ENCODE measurements around the gene CPA3. TPM values are rescaled to one million over a fixed set of nuclear protein-coding genes. Genes with fewer than 3 reads are reported as not detected.

Gene CPA3
- total and polyA plus RNA-seq, 10 of the 15 experiments (the other 5 are each of a cell fraction or from before 2014, with no cell fraction given), result not detected

DNA sequence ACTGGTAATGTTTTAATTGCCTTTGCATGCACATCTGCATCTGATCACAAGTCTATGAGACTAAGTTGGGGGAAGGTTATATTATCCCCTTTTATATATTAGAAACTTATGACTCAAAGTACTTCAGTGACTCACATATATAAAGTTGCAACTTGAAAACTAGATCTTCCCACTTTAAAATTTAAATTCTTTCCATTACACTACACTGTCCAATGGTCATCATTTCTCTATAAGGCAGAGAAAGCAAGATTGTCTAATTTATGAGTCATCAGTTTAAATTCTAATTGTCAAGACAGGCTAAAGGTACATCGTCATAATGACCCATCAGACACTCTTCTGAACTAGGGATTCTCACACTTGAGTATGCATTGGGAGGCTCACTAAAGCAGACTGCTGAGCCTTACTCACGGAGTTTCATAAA is 37.9 kb downstream of the CPA3 start (continued):
- no peak for TF ChIP-seq MEF2A (IDR thresholded peaks at IDR 0.05; ENCODE audit: insufficient read depth, low read depth, low read length)
- no peak for TF ChIP-seq ETV6 (conservative IDR thresholded peaks at IDR 0.05 in 1 of 2, IDR thresholded peaks at IDR 0.05 in 1 of 2; ENCODE audit: borderline replicate concordance in 1 of 2, low read depth in 1 of 2)
- no peak for TF ChIP-seq STAT3 (IDR thresholded peaks at IDR 0.05; ENCODE audit: low read depth, low read length)
- no peak for TF ChIP-seq NR2C1 (IDR thresholded peaks at IDR 0.05)

DNA sequence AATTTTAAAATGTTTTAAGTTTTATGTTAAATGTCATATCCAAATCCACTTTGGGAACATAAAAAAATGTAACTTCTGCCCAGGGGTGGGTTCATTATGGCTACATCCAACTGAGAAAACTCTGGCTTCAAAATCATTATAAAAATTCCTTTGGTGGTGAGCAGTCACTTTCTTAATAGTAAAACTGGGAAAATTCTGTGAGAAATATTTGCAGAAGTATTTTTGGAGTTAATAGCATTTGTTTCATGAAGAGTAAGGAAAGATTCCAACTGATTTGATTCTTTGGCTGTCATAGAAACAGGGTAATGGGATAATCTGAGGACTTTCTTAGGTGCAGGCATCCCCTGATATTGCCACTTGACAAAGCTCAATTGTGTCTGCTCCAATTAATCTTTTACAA is 38.8 kb downstream of the CPA3 start:
- no peak overlapping the region for H3K4me3 ChIP-seq
- H3K27ac ChIP-seq (ENCODE audit: control insufficient read depth, insufficient read depth), result no peak overlapping the region
- FAIRE-seq (no peak), ATAC-seq (no peak), DNase-seq (ENCODE audit: low read depth, low spot score) (no peak)
- ChIA-PET SMC1A (ENCODE audit: uncharacterized antibody, unreplicated experiment) (no interaction called here), RAD21 (ENCODE audit: unreplicated experiment) (no interaction called here), CTCF (no interaction called here), POLR2A (no interaction called here)
- H3K4me1 ChIP-seq (ENCODE audit: control insufficient read depth, insufficient read depth, low read length), result no peaks in the 10 kb centered on the region
- no peaks in the 10 kb centered on the region for H4K20me1 ChIP-seq (ENCODE audit: control insufficient read depth, insufficient read depth)
- no peak for TF ChIP-seq RBBP5 (conservative IDR thresholded peaks at IDR 0.05)
- TF ChIP-seq RAD51 (IDR thresholded peaks at IDR 0.05), result no peak
- TF ChIP-seq LARP7 (IDR thresholded peaks at IDR 0.05), result no peak
- TF ChIP-seq BMI1 (IDR thresholded peaks at IDR 0.05; ENCODE audit: borderline replicate concordance), result no peak
- in situ Hi-C loops (cut with MboI) (no loop called here), intact Hi-C loops (cut with micrococcal nuclease; ENCODE audit: unreplicated experiment) (no loop called here)
- H3K36me3 ChIP-seq (ENCODE audit: control insufficient read depth in 2 of 2, insufficient read depth in 2 of 2, low read length in 1 of 2), result no peaks in the 10 kb centered on the region
- no peaks in the 10 kb centered on the region for H3K79me2 ChIP-seq (ENCODE audit: control insufficient read depth, insufficient read depth, low read length)
- BruUV-seq (replicated peaks), result no TSS peak
- no peak overlapping the region for H3K4me2 ChIP-seq (ENCODE audit: control insufficient read depth, insufficient read depth)
- H2AFZ ChIP-seq (ENCODE audit: control insufficient read depth, low read depth, low read length), result no peak overlapping the region
- no peaks in the 10 kb centered on the region for H3K27me3 ChIP-seq (replicated peaks in 1 of 2; ENCODE audit: control insufficient read depth in 2 of 2, insufficient read depth in 2 of 2, low read length in 1 of 2)
- H3K9me3 ChIP-seq (replicated peaks; ENCODE audit: control insufficient read depth, insufficient read depth, low read length), result no peaks in the 10 kb centered on the region
- H3K9ac ChIP-seq (ENCODE audit: control insufficient read depth, insufficient read depth, low read length), result no peak overlapping the region

DNA sequence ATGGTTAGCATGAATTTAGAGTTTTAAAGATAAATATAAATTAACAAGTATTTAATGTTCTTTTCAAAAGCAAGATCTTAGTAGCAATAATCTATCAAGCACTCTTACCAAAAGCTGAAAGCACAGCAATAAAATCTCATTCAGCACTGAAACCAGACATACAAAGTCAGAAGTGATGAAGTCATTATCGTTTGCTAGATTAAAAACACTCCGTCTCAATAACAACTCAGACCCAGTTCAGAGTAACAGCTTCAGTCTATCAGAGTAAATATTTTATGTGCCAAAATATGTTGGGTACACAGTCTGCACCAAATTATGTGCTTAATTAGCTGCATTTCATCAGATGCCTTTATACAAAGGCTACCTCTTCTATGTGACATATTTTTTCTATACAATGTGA is 41.6 kb downstream of the CPA3 start:
- intact Hi-C loops (cut with micrococcal nuclease; ENCODE audit: unreplicated experiment) (no loop called here), in situ Hi-C loops (cut with MboI) (no loop called here)
- ChIA-PET RAD21 (ENCODE audit: unreplicated experiment) (no interaction called here), POLR2A (no interaction called here), SMC1A (ENCODE audit: uncharacterized antibody, unreplicated experiment) (no interaction called here), CTCF (interaction anchor here (1.6 kb wide), 1 partner anchor 38 kb away, joined by 4 read pairs; no protein-coding TSS in a partner anchor)
- no peak overlapping the region for H3K4me2 ChIP-seq (ENCODE audit: control insufficient read depth, insufficient read depth)
- no peaks in the 10 kb centered on the region for H3K36me3 ChIP-seq (ENCODE audit: control insufficient read depth in 2 of 2, insufficient read depth in 2 of 2, low read length in 1 of 2)
- H3K4me3 ChIP-seq, result no peak overlapping the region
- no TSS peak for BruUV-seq (replicated peaks)
- no peaks in the 10 kb centered on the region for H3K79me2 ChIP-seq (ENCODE audit: control insufficient read depth, insufficient read depth, low read length)
- no peak for ATAC-seq
- TF ChIP-seq FOXM1 (IDR thresholded peaks at IDR 0.05; ENCODE audit: low read depth, low read length) (no peak), SMAD5 (IDR thresholded peaks at IDR 0.05; ENCODE audit: low read depth) (no peak), TBL1XR1 (IDR thresholded peaks at IDR 0.05; ENCODE audit: low read depth, low read length) (no peak), IRF4 (IDR thresholded peaks at IDR 0.05; ENCODE audit: low read depth, low read length) (no peak), EGR1 (IDR thresholded peaks at IDR 0.05; ENCODE audit: borderline replicate concordance in 1 of 2, low read depth in 2 of 2, low read length in 2 of 2) (no peak), RFX5 (IDR thresholded peaks at IDR 0.05; ENCODE audit: low read depth, low read length) (no peak), ZNF207 (IDR thresholded peaks at IDR 0.05; ENCODE audit: borderline replicate concordance) (no peak), GABPA (IDR thresholded peaks at IDR 0.05; ENCODE audit: low read depth) (no peak)
- TF ChIP-seq, protein P1, sequence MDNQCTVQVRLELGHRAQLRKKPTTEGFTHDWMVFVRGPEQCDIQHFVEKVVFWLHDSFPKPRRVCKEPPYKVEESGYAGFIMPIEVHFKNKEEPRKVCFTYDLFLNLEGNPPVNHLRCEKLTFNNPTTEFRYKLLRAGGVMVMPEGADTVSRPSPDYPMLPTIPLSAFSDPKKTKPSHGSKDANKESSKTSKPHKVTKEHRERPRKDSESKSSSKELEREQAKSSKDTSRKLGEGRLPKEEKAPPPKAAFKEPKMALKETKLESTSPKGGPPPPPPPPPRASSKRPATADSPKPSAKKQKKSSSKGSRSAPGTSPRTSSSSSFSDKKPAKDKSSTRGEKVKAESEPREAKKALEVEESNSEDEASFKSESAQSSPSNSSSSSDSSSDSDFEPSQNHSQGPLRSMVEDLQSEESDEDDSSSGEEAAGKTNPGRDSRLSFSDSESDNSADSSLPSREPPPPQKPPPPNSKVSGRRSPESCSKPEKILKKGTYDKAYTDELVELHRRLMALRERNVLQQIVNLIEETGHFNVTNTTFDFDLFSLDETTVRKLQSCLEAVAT (IDR thresholded peaks at IDR 0.05), result no peak
- no peaks in the 10 kb centered on the region; a peak in 1 of 4 replicates for H3K27me3 ChIP-seq (replicated peaks in 1 of 2; ENCODE audit: control insufficient read depth in 2 of 2, insufficient read depth in 2 of 2, low read length in 1 of 2)
- DNase-seq (ENCODE audit: low read depth, low spot score), result no peak
- H2AFZ ChIP-seq (ENCODE audit: control insufficient read depth, low read depth, low read length), result no peak overlapping the region
- H3K4me1 ChIP-seq (ENCODE audit: control insufficient read depth, insufficient read depth, low read length), result no peaks in the 10 kb centered on the region
- WGBS (ENCODE audit: insufficient coverage, insufficient replicate concordance, low lambda C conversion rate, missing lambda C conversion rate), result 49% methylated on average over 2 of the region's 2 CpGs
- no peaks in the 10 kb centered on the region for H4K20me1 ChIP-seq (ENCODE audit: control insufficient read depth, insufficient read depth)
- no peak for FAIRE-seq
- H3K9ac ChIP-seq (ENCODE audit: control insufficient read depth, insufficient read depth, low read length), result no peak overlapping the region
- no peaks in the 10 kb centered on the region for H3K9me3 ChIP-seq (replicated peaks; ENCODE audit: control insufficient read depth, insufficient read depth, low read length)
- H3K27ac ChIP-seq (ENCODE audit: control insufficient read depth, insufficient read depth), result no peak overlapping the region
